Testis (tissue), 3 donors: Measurements from ENCODE around the gene BEST1. TPM values are rescaled to one million over a fixed set of nuclear protein-coding genes. Genes with fewer than 3 reads are reported as not detected.

ENCODE experiments used
- DNase-seq: peaks from one replicate; pipeline ENCODE4 v3.0.0-alpha.2; 2019
- H3K27ac ChIP-seq, 2 donors: fragments of 200-600 bp; sonication (generic); one replicate each; pipeline ENCODE4 v1.5.1; 2019
- H3K27me3 ChIP-seq: fragments of 200-600 bp; sonication (generic); one replicate; pipeline ENCODE4 v1.5.1; 2019
- H3K36me3 ChIP-seq: fragments of 200-600 bp; sonication (generic); one replicate; pipeline ENCODE4 v1.5.1; 2017; ENCODE audit warnings: low read depth; ENCODE audit errors: missing control alignments
- H3K4me1 ChIP-seq: fragments of 200-600 bp; sonication (generic); one replicate; pipeline ENCODE4 v1.5.1; 2019
- H3K4me3 ChIP-seq, 2 donors: fragments of 200-600 bp; sonication (generic); one replicate each; pipeline ENCODE4 v1.5.1; 2017 to 2019
- H3K9me3 ChIP-seq: fragments of 200-600 bp; sonication (generic); one replicate; pipeline ENCODE4 v1.5.1; 2017
- CTCF ChIP-seq, 3 experiments: fragments of 450-650 bp in 2 of 3; fragments of 200-600 bp in 1 of 3; sonication (generic) in 1 of 3; IDR thresholded peaks; one replicate each; pipeline ENCODE4 v1.5.1; 2016 to 2019; ENCODE audit warnings: antibody characterized with exemption in 3 of 3, mild to moderate bottlenecking in 2 of 3, moderate library complexity in 1 of 3
- POLR2A ChIP-seq: fragments of 450-650 bp; IDR thresholded peaks from one replicate; pipeline ENCODE4 v1.6.1; 2017; ENCODE audit warnings: antibody characterized with exemption, mild to moderate bottlenecking, moderate library complexity
- WGBS, 2 donors: methylation state at CpG; one replicate each; pipeline ENCODE4 v1.1.5; 2018; 5-methylcytosine and 5-hydroxymethylcytosine counted together
- intact Hi-C: fragments of 100-400 bp; cut with DNase I; formaldehyde crosslinking; loops from one replicate; pipeline ENCODE4 v1.15.1; 2023; ENCODE audit warnings: low total_unique reads
- polyA plus RNA-seq: library from polyadenylated mRNA; stranded (reverse); fragments of 350-450 nt; fragmentation: Illumina TruSeq; extraction: RNeasy Lipid Tissue Mini Kit (QIAGEN cat#74804); gene quantifications from one replicate; pipeline ENCODE4 v1.2.3, GENCODE V29; 2014; ENCODE audit warnings: low read depth, low replicate concordance; ENCODE audit not compliant: insufficient read depth
- total RNA-seq, 2 donors: library from RNA; depleted of rRNA; stranded (reverse); fragments of >200 nt; gene quantifications; one replicate each; pipeline ENCODE4 v1.2.3, GENCODE V29; 2016

BEST1 gene
- total and polyA plus RNA-seq, 3 donors from 2014 or later, result 9.2 to 33.4 (median 21.0) TPM

- Histone ChIP-seq H3K27ac (no peak overlapping the region), H3K27me3 (no peaks in the 10 kb centered on the region), H3K4me3 (no peak overlapping the region), H3K36me3 (no peaks in the 10 kb centered on the region), H3K4me1 (peaks cover 69% of the 10 kb centered on the region), H3K9me3 (no peaks in the 10 kb centered on the region)
- 67 to 78% methylated on average over 14 of the region's 14 CpGs for WGBS, 2 donors
- TF ChIP-seq CTCF (IDR thresholded peaks at IDR 0.05), result no peak
- TF ChIP-seq POLR2A, result no peak
- intact Hi-C loops, result no loop called here
- no peak for DNase-seq
These were observed 24.8 kb downstream of the BEST1 start for GRCh38 chr11:61974766-61975631.

- DNase-seq, result no peak
- Histone ChIP-seq H3K36me3 (no peaks in the 10 kb centered on the region), H3K27ac (no peak overlapping the region), H3K4me1 (peaks cover 61% of the 10 kb centered on the region), H3K27me3 (no peaks in the 10 kb centered on the region), H3K9me3 (no peaks in the 10 kb centered on the region), H3K4me3 (no peak overlapping the region)
- TF ChIP-seq CTCF (IDR thresholded peaks at IDR 0.05) (no peak), POLR2A (no peak)
- WGBS, 2 donors, result 81 to 84% methylated on average over 15 of the region's 15 CpGs
- intact Hi-C loops, result no loop called here
These were observed 25.7 kb downstream of the BEST1 start for GRCh38 chr11:61975638-61976419.

DNA sequence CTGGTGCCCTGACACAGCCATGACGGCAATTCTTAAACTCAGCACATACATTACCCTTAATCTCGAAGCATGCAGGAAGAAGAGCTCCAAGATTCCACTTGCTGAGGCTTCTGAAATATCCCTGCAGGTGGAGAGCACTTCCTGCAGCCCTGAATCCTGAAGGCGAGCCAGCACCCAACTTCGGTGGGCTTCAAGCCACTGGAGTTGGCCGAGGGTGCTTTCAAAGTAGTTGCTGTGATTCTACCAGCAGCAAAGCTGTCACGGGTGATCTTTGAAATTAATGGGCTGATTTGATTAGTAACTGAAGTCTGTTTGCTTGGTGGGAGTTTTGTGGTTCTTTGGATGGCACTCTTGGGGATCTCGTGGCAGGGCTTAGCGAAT, 26.3 kb downstream of the BEST1 start:
- 87 to 98% methylated on average over 8 of the region's 8 CpGs for WGBS, 2 donors
- Histone ChIP-seq H3K4me3 (no peak overlapping the region), H3K27me3 (no peaks in the 10 kb centered on the region), H3K9me3 (no peaks in the 10 kb centered on the region), H3K4me1 (peaks cover 55% of the 10 kb centered on the region), H3K36me3 (no peaks in the 10 kb centered on the region), H3K27ac (no peak overlapping the region)
- intact Hi-C loops, result no loop called here
- TF ChIP-seq CTCF (IDR thresholded peaks at IDR 0.05) (no peak), POLR2A (no peak)
- no peak for DNase-seq

- Histone ChIP-seq H3K4me3 (no peak overlapping the region), H3K27me3 (no peaks in the 10 kb centered on the region), H3K4me1 (peaks cover 53% of the 10 kb centered on the region), H3K9me3 (no peaks in the 10 kb centered on the region), H3K36me3 (no peaks in the 10 kb centered on the region), H3K27ac (no peak overlapping the region)
- no peak for DNase-seq
- TF ChIP-seq CTCF (IDR thresholded peaks at IDR 0.05) (no peak), POLR2A (no peak)
- 86 to 87% methylated on average over 5 to 7 of the region's 7 CpGs for WGBS, 2 donors
- intact Hi-C loops, result no loop called here
These were observed 26.8 kb downstream of the BEST1 start for GRCh38 chr11:61976813-61977475.
